Posterior vena cava (tissue), 2 donors: ENCODE data around the gene DGKB. TPM values are rescaled to one million over a fixed set of nuclear protein-coding genes. Genes with fewer than 3 reads are reported as not detected.

Experiments
- DNase-seq: peaks from one replicate; pipeline ENCODE4 v3.0.0-alpha.2; 2020; ENCODE audit warnings: low spot score
- intact Hi-C, 2 donors: fragments of 100-400 bp; cut with DNase I; formaldehyde crosslinking; loops; one replicate each; pipeline versions ENCODE4 v1.14.1 to v1.14.2; 2022 to 2023
- total RNA-seq, 2 donors: library from RNA; stranded (reverse); fragmentation: NEBNext Ultra II Directional; extraction: Animal tissue kit (Norgen Biotek cat#: 25700); gene quantifications; one replicate each; pipeline ENCODE4 v1.2.1, GENCODE V29; 2021
- donor health status: DM: yes; HTN: yes; CAD: no.
- donor health status: DM: yes; HTN: yes; CAD: no.

DGKB gene
- total RNA-seq, 2 donors from 2014 or later = 0.32 to 1.5 TPM

DNA sequence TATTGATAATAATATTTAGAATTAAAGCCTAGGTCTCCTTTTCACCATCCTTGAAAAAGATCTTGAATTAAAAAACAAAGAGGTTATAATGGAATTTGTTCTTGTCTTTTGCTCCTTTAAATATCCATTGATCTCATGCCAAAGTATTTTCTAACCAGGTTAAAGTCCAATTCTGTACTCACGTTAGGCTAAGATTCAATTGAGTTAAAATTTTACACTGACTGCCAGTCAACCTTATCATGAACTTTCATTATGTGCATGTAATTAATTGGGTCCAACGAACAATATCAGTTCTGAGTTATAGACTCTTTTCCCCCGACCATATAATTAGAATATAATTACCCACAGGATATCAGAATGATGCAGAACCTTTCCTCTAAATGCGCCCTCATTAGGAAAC lies 266.6 kb downstream of the DGKB start:
- DNase-seq = no peak
- intact Hi-C loops = no loop called here

DNA sequence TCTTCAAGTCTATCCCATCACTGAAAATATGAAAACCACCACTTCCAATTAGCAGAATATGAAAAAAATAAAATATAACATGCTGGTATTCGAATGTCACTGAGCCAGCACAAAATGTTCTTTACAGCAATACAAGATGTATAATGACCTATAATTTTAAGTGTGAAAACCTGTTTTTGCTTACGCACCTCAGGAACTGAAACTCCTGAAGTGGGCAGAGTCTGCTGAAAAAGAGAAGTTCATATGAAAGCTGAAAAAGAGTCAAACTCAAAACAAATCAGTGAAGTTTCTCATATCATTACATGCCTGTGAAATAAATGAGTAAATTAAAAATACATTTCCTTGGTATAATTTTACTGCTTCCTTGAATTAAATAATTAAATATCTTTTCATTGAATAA lies 272.5 kb downstream of the DGKB start:
- no peak for DNase-seq
- intact Hi-C loops = no loop called here

- no peak for DNase-seq
- intact Hi-C loops = no loop called here
These were observed 274.0 kb downstream of the DGKB start for GRCh38 chr7:14628516-14628915.

DNA sequence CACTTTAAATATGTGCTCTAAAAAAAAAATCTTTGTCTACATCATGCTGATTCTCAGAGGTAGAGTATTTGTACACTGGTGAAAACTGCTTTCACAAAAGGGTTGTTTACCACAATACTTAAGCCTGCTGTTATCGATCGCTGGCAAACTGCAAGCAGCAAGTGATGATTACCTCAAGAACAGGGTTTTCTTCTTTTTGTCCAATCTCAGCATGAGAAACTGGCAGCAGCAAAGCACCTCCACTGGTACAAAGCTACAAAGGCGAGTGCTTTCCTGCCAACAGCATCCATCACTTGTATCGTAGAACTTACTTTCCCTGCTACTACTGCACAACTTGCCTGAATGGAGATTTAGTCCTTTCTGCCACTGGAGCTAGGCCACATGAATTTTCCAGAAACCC lies 276.5 kb downstream of the DGKB start:
- no peak for DNase-seq
- intact Hi-C loops = no loop called here

GRCh38 chr7:14622559-14622958 lies 280.0 kb downstream of the DGKB start:
- no peak for DNase-seq
- intact Hi-C loops = no loop called here

DNA sequence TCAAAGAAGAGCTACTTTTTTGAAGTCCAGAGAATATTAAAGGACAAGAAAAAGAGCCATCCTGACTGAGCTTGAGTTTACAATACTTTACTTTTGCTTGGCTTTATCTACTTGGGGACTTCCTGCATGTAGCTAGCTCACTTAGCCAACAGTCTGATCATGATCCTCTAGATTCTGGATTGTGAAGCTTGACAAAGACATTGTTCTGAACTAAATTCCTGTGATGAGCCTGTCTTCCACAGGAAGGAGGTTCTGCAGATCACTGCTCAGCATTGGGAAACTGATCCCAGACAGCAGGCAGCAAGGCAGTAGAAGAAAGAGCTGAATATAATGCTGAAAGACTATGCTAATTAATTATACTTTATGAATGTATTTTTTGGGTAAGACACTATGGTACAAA lies 296.4 kb downstream of the DGKB start:
- no peak for DNase-seq
- intact Hi-C loops = no loop called here

DNA sequence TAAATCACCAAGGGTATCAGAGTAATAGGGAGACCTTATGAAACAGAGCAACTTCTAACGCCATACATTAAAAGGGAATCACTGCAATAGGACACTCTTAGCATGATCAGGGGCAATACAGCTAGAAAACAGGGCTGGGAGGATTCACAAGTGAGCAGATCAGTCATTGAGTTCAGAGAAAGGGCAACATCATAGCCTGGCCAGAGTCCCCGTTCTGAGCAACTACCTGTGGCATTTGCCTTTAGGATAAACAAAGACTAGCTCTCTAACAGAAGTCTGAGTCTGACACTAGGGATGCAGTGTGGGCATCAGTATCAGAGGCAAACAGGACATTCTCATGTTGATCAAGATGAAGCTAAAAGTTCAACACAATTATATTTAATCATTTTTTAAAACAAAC lies 297.9 kb downstream of the DGKB start:
- no peak for DNase-seq
- intact Hi-C loops = no loop called here

DNA sequence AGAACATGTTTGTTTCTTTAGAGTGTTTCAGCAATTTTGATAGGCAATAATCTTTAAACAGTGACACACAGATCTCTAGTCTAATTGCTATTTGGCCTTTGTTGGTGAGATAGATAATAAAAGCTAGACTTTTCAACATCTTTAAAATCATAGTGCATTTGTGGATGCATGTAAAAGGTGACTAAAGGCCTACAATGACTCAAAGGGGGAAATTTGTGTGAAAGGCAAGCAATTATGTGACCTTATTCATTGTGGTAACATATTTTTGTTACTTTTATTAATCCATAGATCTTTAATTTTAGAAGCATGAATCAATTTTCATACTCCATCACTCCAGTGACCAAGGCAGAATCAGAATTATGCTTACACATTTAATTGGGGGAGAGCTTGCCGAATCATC lies 299.7 kb downstream of the DGKB start:
- DNase-seq = no peak
- intact Hi-C loops = no loop called here

DNA sequence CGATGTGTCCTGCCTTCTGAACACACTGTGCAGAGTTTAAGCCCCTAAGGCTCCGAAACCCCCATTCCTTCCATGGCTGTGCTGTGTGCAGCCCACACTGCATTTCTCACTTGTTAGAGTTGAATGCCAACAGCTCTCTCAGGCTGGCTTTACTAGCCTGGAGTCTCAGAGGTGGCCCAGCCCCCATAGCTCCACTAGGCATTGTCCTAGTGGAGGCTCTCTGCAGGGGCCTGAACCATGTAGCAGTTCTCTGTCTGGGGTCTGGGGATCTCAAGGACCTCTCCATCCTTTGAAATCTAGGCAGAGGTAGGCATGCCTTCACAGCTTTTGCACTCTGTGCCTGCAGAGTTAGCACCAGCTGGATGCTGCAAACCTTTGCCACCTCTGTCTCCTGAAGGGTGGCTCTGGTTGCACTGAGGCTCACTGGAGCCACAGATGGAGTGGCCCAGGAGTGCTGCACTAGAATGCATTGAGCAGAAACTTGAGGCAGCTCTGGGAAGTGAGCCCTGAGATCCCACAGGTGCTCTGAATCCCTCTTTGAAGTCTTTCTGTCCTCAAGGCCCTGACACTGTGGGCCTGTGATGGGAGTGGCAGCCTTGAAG lies 301.7 kb downstream of the DGKB start:
- no peak for DNase-seq
- intact Hi-C loops = no loop called here

DNA sequence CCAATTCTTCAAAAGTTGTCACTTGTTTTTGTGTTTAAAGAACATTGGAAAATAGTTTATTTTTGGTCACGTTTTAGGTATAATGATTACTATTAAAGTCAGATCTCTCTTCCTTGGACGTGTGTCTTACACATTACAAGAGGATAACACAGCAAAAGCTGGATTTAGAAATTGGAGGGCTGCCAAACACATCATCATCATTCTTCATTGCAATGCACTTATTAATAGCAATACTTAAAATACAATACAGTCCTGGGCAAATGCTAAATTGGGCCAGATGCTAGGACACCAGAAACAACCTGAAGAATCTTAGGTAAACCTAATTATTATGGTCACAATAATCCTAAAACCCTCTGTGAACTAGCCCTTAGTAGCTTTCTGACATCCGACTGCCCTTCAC lies 303.6 kb downstream of the DGKB start:
- intact Hi-C loops = no loop called here
- DNase-seq = no peak

DNA sequence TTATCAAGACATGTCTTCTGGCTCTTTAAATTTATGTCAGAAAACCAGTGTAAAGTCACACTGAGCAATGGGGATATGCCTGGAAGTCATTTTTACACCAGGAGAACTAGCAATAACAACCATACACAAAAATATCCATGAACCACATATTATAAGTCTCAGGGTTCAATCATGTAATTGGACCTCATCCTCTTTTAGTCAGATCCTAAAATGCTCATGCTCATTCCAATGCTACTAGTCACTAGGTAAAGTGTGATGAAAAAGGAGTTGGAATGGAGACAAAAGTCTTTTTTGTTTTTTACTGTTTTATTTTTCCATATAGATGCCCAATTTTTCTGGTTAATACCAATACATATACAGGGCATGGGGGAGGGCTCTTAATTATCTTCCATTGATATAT lies 306.1 kb downstream of the DGKB start:
- intact Hi-C loops = no loop called here

DNA sequence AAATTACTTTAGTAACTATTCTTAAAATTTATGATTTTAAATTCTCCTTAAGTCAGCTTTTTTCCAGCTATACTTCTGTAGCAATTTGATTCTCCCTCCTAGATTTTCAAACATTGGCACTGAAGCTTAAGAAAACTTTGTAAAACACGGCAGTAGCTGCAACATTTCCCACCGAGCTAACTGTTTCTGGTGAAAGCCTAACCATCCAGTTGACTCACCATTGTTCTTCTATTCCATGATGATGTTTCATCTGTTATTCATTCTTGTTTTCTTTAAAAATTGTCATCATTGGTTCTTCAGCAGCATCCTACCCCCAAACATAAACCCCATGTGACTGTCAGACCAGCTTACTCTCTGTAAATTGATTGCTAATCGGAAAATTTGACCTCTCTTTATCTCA lies 312.3 kb downstream of the DGKB start:
- DNase-seq = no peak
- intact Hi-C loops = no loop called here

More for the DNA sequence above, 306.1 kb downstream of the DGKB start:
- no peak for DNase-seq

GRCh38 chr7:14585232-14585631 lies 317.3 kb downstream of the DGKB start:
- DNase-seq = no peak
- intact Hi-C loops = no loop called here

- intact Hi-C loops = no loop called here
- no peak for DNase-seq
These were observed 319.0 kb downstream of the DGKB start for GRCh38 chr7:14583518-14583917.

GRCh38 chr7:14582010-14582409 lies 320.5 kb downstream of the DGKB start:
- intact Hi-C loops = no loop called here
- DNase-seq = no peak

DNA sequence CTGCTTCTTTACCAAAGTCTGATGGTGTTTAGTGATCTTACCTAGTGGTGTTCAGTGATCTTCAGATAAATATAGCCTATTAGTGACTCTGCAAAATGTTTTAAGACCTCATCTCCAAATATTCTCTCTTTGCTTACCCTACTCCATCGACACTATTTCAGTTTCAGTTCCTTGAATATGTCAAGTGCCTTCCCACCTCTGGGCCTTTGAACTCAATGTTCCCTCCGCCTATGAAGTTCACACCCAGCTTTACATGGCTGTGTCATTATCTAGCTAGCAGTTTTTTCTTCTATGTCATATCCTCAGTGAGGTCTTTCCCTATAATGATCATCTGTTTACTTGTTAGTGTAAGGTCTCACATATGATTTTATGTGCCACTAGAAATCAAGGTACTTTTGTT lies 322.6 kb downstream of the DGKB start:
- intact Hi-C loops = no loop called here
- no peak for DNase-seq

- intact Hi-C loops = no loop called here
- no peak for DNase-seq
These were observed 326.0 kb downstream of the DGKB start for GRCh38 chr7:14576578-14576977.

DNA sequence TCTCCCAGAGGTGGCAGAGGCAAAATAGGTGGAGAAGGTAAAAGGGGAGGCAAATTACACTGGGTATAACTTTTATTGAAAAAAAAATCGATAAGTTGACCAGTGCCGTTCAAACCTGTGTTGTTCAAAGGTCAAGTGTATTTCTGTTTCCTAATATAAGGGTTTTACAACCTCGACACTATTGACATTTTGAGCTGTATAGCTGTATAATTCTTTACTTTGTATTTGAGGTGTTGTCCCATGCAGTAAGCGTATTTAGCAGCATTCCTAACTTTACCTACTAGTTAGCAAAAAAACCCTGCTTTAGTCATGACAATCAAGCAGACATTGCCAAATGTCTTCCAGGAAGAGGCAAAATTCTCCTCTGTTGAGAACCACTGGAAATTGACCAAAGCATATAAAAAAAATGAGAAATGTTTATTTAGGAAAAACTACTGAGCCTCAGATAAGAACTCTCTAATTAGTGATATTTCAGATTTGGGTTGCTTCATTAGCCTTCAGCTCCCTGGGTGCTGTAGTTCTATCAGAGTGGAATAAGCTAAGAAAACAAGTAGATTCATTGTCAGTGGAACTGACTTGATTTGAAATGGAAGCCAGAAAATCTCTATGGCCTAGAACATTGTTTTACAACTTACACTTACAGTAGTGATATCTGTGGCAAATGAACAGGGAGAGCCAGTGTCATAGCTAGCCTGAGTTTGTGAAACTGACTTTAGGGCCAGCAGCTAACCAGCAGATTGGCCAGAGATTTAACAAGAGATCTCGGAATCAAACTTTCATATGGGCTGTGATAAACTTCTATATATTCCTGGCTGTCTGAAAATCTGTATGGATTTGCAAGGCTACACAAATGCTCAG lies 331.6 kb downstream of the DGKB start:
- intact Hi-C loops = no loop called here
- no peak for DNase-seq

- intact Hi-C loops = no loop called here
- no peak for DNase-seq
These were observed 350.5 kb downstream of the DGKB start for GRCh38 chr7:14552060-14552459.

DNA sequence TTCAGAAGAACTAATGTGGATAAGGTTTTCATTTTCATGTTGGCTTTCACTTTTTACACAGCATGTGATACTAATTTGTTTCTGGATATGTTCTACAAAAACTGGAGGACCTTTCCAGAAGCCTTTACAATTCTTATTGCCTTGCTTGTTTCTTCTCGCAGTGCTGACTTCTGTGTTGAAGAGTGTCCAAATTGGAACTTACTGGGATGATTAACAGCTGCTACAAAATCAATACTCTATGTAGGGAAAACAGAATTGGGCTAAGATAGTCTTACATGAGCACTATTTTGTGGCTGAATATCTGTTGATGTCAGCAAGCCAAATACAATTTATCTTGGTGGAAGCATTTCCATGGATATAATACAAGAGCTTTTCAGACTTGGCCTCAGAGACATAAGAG lies 351.2 kb downstream of the DGKB start:
- no peak for DNase-seq
- intact Hi-C loops = no loop called here

DNA sequence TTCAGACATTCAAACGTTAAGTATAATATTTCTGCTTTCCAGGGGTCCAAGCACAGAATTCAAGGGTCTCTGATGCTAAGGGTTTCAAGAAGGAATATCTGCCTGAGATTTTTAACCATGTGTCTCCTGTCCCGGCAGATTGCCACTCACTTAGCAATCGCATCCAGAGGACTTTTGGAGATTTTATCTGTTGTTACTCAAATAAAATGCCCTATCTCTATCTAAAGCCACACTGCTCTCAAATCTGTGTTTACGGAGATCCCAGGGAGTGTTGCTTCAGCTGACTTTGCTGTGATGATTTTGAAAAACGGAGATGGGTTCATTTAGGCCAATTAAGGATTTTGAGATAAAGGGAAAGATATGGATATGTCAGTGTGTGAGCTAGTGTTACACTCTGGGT lies 359.9 kb downstream of the DGKB start:
- DNase-seq = no peak
- intact Hi-C loops = no loop called here
